HG02884 (cell line): ENCODE data around the gene TMC3.

Experiments used
- ATAC-seq: cut with Tn5 transposase; IDR thresholded peaks from one replicate; pipeline ENCODE4 v1.9.1; 2021; ENCODE audit warnings: mild to moderate bottlenecking, moderate library complexity; ENCODE audit not compliant: unreplicated experiment

TMC3 gene

GRCh38 chr15:81282911-81283310 lies 91.1 kb downstream of the TMC3 start:
- no peak for ATAC-seq

- no peak for ATAC-seq
These were observed 91.5 kb downstream of the TMC3 start for GRCh38 chr15:81282606-81282895.

- ATAC-seq: no peak
These were observed 92.0 kb downstream of the TMC3 start for GRCh38 chr15:81281766-81282605.

GRCh38 chr15:81281456-81281735 lies 92.6 kb downstream of the TMC3 start:
- no peak for ATAC-seq
